ENCODE results near the gene PARVB. TPM values are rescaled to one million over a fixed set of nuclear protein-coding genes. Genes with fewer than 3 reads are reported as not detected.

The PARVB gene
- total RNA-seq, 1 donor from 2014 or later = 102 TPM

GRCh38 chr22:44089717-44090570 lies 65.8 kb downstream of the PARVB start:
- no peak for DNase-seq

GRCh38 chr22:44090571-44090905 lies 66.4 kb downstream of the PARVB start:
- DNase-seq = no peak

- DNase-seq = peak; percentile 34
Measured at GRCh38 chr22:44091021-44091721, 67.1 kb downstream of the PARVB start.

GRCh38 chr22:44091751-44092150 lies 67.6 kb downstream of the PARVB start:
- no peak for DNase-seq

GRCh38 chr22:44092636-44093220 lies 68.6 kb downstream of the PARVB start:
- no peak for DNase-seq

GRCh38 chr22:44093791-44094190 lies 69.7 kb downstream of the PARVB start:
- DNase-seq = no peak

- no peak for DNase-seq
Measured at GRCh38 chr22:44094751-44095302, 70.7 kb downstream of the PARVB start.

- no peak for DNase-seq
Measured at GRCh38 chr22:44096736-44097135, 72.6 kb downstream of the PARVB start.

- DNase-seq = no peak
Measured at GRCh38 chr22:44097263-44098020, 73.3 kb downstream of the PARVB start.

- DNase-seq = no peak
Measured at GRCh38 chr22:44098021-44098739, 74.1 kb downstream of the PARVB start.

- DNase-seq = no peak
Measured at GRCh38 chr22:44098966-44099530, 74.9 kb downstream of the PARVB start.

GRCh38 chr22:44099696-44100095 lies 75.6 kb downstream of the PARVB start:
- DNase-seq = no peak

GRCh38 chr22:44100411-44100810 lies 76.3 kb downstream of the PARVB start:
- DNase-seq = no peak

- DNase-seq = no peak
Measured at GRCh38 chr22:44102121-44102520, 78.0 kb downstream of the PARVB start.

GRCh38 chr22:44102856-44103255 lies 78.8 kb downstream of the PARVB start:
- no peak for DNase-seq

GRCh38 chr22:44103735-44104480 lies 79.8 kb downstream of the PARVB start:
- DNase-seq = no peak

GRCh38 chr22:44107340-44107739 lies 83.2 kb downstream of the PARVB start:
- no peak for DNase-seq

GRCh38 chr22:44108076-44108475 lies 84.0 kb downstream of the PARVB start:
- no peak for DNase-seq

- DNase-seq = no peak
Measured at GRCh38 chr22:44108806-44109385, 84.8 kb downstream of the PARVB start.

GRCh38 chr22:44109416-44109815 lies 85.3 kb downstream of the PARVB start:
- no peak for DNase-seq
